SK-N-SH treated with all-trans-retinoic acid at 6 μM for 48 hours (cell line): ENCODE results near the gene F13B.

Experiments
- ATAC-seq: fragments of 200-7000 bp; cut with Tn5 transposase; 3 replicates; pipeline ENCODE4 v1.9.1; 2020; ENCODE audit warnings: mild to moderate bottlenecking, moderate library complexity
- ARNTL ChIP-seq: fragments of 450-650 bp; formaldehyde crosslinking; IDR thresholded peaks from 2 replicates; pipeline ENCODE4 v1.5.0; 2020; ENCODE audit warnings: low read depth, mild to moderate bottlenecking, moderate library complexity, borderline replicate concordance
- BACH2 ChIP-seq: fragments of 250-450 bp; sonication (Bioruptor Pico); IDR thresholded peaks from 2 replicates; pipeline ENCODE4 v1.9.0; 2021; ENCODE audit warnings: mild to moderate bottlenecking, borderline replicate concordance
- CSDC2 ChIP-seq: fragments of 250-450 bp; sonication (Bioruptor Pico); IDR thresholded peaks from 2 replicates; pipeline ENCODE4 v1.5.0; 2020; ENCODE audit warnings: mild to moderate bottlenecking, moderate library complexity
- ESRRG ChIP-seq: fragments of 250-450 bp; sonication (Bioruptor Pico); IDR thresholded peaks from 2 replicates; pipeline ENCODE4 v1.6.1; 2021; ENCODE audit warnings: mild to moderate bottlenecking
- GLIS3 ChIP-seq: fragments of 250-450 bp; sonication (Bioruptor Pico); IDR thresholded peaks from 2 replicates; pipeline ENCODE4 v1.5.0; 2020; ENCODE audit warnings: mild to moderate bottlenecking, moderate library complexity
- OSR1 ChIP-seq: fragments of 250-450 bp; sonication (Bioruptor Pico); IDR thresholded peaks from 2 replicates; pipeline ENCODE4 v1.8.0; 2022; ENCODE audit warnings: moderate library complexity, mild to moderate bottlenecking, inconsistent platforms
- PPARA ChIP-seq: fragments of 250-450 bp; sonication (Bioruptor Pico); IDR thresholded peaks from 2 replicates; pipeline ENCODE4 v1.5.0; 2020; ENCODE audit warnings: mild to moderate bottlenecking, borderline replicate concordance
- RARB ChIP-seq: fragments of 250-450 bp; sonication (Bioruptor Pico); IDR thresholded peaks from 2 replicates; pipeline ENCODE4 v1.8.0; 2021; ENCODE audit warnings: mild to moderate bottlenecking, moderate library complexity
- TCF4 ChIP-seq: fragments of 250-450 bp; sonication (Bioruptor Pico); IDR thresholded peaks from 2 replicates; pipeline ENCODE4 v1.8.0; 2021; ENCODE audit warnings: mild to moderate bottlenecking, moderate library complexity, borderline replicate concordance
- TOX ChIP-seq: fragments of 250-450 bp; sonication (Bioruptor Pico); IDR thresholded peaks from 2 replicates; pipeline ENCODE4 v1.8.0; 2021; ENCODE audit warnings: mild to moderate bottlenecking, moderate library complexity, borderline replicate concordance
- ZFP3 ChIP-seq: fragments of 250-450 bp; sonication (Bioruptor Pico); IDR thresholded peaks from 2 replicates; pipeline ENCODE4 v1.5.0; 2020; ENCODE audit warnings: mild to moderate bottlenecking, moderate library complexity
- ZFP30 ChIP-seq: fragments of 450-650 bp; formaldehyde crosslinking; IDR thresholded peaks from 2 replicates; pipeline ENCODE4 v1.5.0; 2022; ENCODE audit warnings: mild to moderate bottlenecking, moderate library complexity
- ZNF565 ChIP-seq: fragments of 450-650 bp; formaldehyde crosslinking; conservative IDR thresholded peaks from 2 replicates; pipeline ENCODE4 v1.5.0; 2020; ENCODE audit warnings: low read depth, mild to moderate bottlenecking, moderate library complexity
- ZNF70 ChIP-seq: fragments of 450-650 bp; formaldehyde crosslinking; IDR thresholded peaks from 2 replicates; pipeline ENCODE4 v1.5.0; 2020; ENCODE audit warnings: mild to moderate bottlenecking, moderate library complexity
- TF ChIP-seq, protein P1 (sequence below): fragments of 250-450 bp; sonication (Bioruptor Pico); IDR thresholded peaks from 2 replicates; pipeline ENCODE4 v1.8.0; 2020; ENCODE audit warnings: mild to moderate bottlenecking, moderate library complexity, borderline replicate concordance
- TF ChIP-seq, protein P2 (sequence below): fragments of 250-450 bp; sonication (Bioruptor Pico); IDR thresholded peaks from 2 replicates; pipeline ENCODE4 v1.8.0; 2021; ENCODE audit warnings: low read depth, mild to moderate bottlenecking, moderate library complexity, borderline replicate concordance
- TF ChIP-seq, protein P3 (sequence below): fragments of 250-450 bp; sonication (Bioruptor Pico); IDR thresholded peaks from 2 replicates; pipeline ENCODE4 v1.5.1; 2020; ENCODE audit warnings: low read depth, mild to moderate bottlenecking, moderate library complexity
- TF ChIP-seq, protein P4 (sequence below): fragments of 250-450 bp; sonication (Bioruptor Pico); IDR thresholded peaks from 2 replicates; pipeline ENCODE4 v1.5.0; 2020; ENCODE audit warnings: mild to moderate bottlenecking, moderate library complexity

F13B gene

DNA sequence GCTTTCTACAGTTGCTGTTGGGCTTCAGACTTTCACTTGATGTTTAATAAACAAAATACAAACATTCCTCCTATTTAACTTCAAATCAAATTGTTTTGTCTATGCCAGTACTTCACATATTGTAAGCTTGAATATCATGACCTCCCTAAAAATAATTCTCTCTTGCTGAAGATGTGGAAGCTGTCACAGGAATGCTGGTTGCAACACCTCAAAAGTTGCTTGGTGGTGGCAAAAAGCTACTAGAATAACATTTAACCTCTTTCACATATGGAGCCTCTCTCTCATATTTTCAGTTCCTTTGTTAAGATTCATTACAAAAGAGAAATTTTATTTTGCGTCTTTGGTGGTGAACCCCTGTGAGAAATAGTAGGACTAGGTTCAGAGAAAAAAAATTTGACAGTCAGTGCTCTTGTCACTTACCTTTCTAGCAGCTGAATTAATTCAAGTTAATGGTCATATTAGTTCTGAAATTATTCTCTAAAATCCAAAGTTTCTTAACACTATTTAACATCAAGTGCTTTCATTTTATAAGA, 25.5 kb upstream of the F13B start:
- ATAC-seq, result no peak
- TF ChIP-seq, protein P1, sequence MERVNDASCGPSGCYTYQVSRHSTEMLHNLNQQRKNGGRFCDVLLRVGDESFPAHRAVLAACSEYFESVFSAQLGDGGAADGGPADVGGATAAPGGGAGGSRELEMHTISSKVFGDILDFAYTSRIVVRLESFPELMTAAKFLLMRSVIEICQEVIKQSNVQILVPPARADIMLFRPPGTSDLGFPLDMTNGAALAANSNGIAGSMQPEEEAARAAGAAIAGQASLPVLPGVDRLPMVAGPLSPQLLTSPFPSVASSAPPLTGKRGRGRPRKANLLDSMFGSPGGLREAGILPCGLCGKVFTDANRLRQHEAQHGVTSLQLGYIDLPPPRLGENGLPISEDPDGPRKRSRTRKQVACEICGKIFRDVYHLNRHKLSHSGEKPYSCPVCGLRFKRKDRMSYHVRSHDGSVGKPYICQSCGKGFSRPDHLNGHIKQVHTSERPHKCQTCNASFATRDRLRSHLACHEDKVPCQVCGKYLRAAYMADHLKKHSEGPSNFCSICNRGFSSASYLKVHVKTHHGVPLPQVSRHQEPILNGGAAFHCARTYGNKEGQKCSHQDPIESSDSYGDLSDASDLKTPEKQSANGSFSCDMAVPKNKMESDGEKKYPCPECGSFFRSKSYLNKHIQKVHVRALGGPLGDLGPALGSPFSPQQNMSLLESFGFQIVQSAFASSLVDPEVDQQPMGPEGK (CRISPR knock-in tag), result no peak
- TF ChIP-seq TCF4 (CRISPR knock-in tag), result no peak
- TF ChIP-seq PPARA (CRISPR knock-in tag), result no peak
- TF ChIP-seq, protein P2, sequence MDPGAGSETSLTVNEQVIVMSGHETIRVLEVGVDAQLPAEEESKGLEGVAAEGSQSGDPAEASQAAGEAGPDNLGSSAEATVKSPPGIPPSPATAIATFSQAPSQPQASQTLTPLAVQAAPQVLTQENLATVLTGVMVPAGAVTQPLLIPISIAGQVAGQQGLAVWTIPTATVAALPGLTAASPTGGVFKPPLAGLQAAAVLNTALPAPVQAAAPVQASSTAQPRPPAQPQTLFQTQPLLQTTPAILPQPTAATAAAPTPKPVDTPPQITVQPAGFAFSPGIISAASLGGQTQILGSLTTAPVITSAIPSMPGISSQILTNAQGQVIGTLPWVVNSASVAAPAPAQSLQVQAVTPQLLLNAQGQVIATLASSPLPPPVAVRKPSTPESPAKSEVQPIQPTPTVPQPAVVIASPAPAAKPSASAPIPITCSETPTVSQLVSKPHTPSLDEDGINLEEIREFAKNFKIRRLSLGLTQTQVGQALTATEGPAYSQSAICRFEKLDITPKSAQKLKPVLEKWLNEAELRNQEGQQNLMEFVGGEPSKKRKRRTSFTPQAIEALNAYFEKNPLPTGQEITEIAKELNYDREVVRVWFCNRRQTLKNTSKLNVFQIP, result no peak
- TF ChIP-seq, protein P3, sequence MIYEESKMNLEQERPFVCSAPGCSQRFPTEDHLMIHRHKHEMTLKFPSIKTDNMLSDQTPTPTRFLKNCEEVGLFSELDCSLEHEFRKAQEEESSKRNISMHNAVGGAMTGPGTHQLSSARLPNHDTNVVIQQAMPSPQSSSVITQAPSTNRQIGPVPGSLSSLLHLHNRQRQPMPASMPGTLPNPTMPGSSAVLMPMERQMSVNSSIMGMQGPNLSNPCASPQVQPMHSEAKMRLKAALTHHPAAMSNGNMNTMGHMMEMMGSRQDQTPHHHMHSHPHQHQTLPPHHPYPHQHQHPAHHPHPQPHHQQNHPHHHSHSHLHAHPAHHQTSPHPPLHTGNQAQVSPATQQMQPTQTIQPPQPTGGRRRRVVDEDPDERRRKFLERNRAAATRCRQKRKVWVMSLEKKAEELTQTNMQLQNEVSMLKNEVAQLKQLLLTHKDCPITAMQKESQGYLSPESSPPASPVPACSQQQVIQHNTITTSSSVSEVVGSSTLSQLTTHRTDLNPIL (CRISPR knock-in tag), result no peak
- no peak for TF ChIP-seq BACH2
- no peak for TF ChIP-seq ESRRG (CRISPR knock-in tag)
- no peak for TF ChIP-seq OSR1
- no peak for TF ChIP-seq ZNF565 (CRISPR knock-in tag)
- TF ChIP-seq CSDC2 (CRISPR knock-in tag), result no peak
- no peak for TF ChIP-seq ZNF70 (CRISPR knock-in tag)
- TF ChIP-seq ZFP3 (CRISPR knock-in tag), result no peak
- no peak for TF ChIP-seq ZFP30 (CRISPR knock-in tag)
- TF ChIP-seq, protein P4, sequence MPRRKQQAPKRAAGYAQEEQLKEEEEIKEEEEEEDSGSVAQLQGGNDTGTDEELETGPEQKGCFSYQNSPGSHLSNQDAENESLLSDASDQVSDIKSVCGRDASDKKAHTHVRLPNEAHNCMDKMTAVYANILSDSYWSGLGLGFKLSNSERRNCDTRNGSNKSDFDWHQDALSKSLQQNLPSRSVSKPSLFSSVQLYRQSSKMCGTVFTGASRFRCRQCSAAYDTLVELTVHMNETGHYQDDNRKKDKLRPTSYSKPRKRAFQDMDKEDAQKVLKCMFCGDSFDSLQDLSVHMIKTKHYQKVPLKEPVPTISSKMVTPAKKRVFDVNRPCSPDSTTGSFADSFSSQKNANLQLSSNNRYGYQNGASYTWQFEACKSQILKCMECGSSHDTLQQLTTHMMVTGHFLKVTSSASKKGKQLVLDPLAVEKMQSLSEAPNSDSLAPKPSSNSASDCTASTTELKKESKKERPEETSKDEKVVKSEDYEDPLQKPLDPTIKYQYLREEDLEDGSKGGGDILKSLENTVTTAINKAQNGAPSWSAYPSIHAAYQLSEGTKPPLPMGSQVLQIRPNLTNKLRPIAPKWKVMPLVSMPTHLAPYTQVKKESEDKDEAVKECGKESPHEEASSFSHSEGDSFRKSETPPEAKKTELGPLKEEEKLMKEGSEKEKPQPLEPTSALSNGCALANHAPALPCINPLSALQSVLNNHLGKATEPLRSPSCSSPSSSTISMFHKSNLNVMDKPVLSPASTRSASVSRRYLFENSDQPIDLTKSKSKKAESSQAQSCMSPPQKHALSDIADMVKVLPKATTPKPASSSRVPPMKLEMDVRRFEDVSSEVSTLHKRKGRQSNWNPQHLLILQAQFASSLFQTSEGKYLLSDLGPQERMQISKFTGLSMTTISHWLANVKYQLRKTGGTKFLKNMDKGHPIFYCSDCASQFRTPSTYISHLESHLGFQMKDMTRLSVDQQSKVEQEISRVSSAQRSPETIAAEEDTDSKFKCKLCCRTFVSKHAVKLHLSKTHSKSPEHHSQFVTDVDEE (CRISPR knock-in tag), result no peak
- TF ChIP-seq ARNTL (CRISPR knock-in tag), result no peak
- no peak for TF ChIP-seq GLIS3
- TF ChIP-seq TOX (CRISPR knock-in tag), result no peak

DNA sequence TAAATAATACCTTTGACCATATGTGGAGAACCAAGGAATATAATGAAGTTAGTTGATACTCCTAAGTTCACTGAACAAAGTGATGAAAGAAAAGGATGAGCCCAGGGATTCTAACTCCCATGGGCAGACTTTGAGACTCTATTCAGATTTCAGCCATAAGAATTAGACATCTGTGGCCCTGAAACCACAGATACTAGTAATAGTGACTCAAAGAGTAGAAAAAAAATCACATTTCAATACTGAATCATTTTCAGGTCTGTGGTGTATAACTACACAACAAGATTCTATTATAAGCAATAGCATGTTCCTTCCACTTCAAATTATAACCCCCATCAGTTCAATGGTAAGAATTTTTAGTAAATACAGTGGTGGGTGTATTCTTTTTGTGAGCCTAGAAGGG, 16.4 kb upstream of the F13B start:
- TF ChIP-seq, protein P2, result no peak
- TF ChIP-seq ZNF70 (CRISPR knock-in tag) (no peak), RARB (CRISPR knock-in tag) (no peak), PPARA (CRISPR knock-in tag) (no peak), TCF4 (CRISPR knock-in tag) (no peak), GLIS3 (no peak)
- TF ChIP-seq, protein P4 (CRISPR knock-in tag), result no peak
- ATAC-seq, result no peak
